Smooth muscle cell (in vitro differentiated cells): Measurements from ENCODE around the gene SLC12A5. TPM values are rescaled to one million over a fixed set of nuclear protein-coding genes. Genes with fewer than 3 reads are reported as not detected.

Source experiments
- DNase-seq: peaks from one replicate; lab custom pipeline; 2025; ENCODE audit not compliant: unreplicated experiment; lab: John Stamatoyannopoulos, UW
- H2AFZ ChIP-seq: fragments of 200-600 bp; sonication (generic); 2 replicates; pipeline ENCODE4 v1.6.0; 2016; ENCODE audit warnings: antibody characterized with exemption, low read depth, mild to moderate bottlenecking
- H3F3A ChIP-seq: fragments of 200-600 bp; sonication (generic); 2 replicates; pipeline ENCODE4 v1.6.0; 2017; ENCODE audit warnings: antibody characterized with exemption, low read depth
- H3K27ac ChIP-seq: fragments of 200-600 bp; sonication (generic); 2 replicates; pipeline ENCODE4 v1.5.1; 2016; ENCODE audit warnings: low read depth, mild to moderate bottlenecking
- H3K27me3 ChIP-seq: fragments of 200-600 bp; sonication (generic); 2 replicates; pipeline ENCODE4 v1.6.1; 2016; ENCODE audit warnings: low read depth, mild to moderate bottlenecking
- H3K36me3 ChIP-seq: fragments of 200-600 bp; sonication (generic); 2 replicates; pipeline ENCODE4 v1.5.1; 2016; ENCODE audit warnings: low read depth
- H3K4me1 ChIP-seq: fragments of 200-600 bp; sonication (generic); 2 replicates; pipeline ENCODE4 v1.5.1; 2016; ENCODE audit warnings: low read depth
- H3K4me2 ChIP-seq: fragments of 200-600 bp; sonication (generic); 2 replicates; pipeline ENCODE4 v1.6.0; 2016; ENCODE audit warnings: mild to moderate bottlenecking
- H3K4me3 ChIP-seq: fragments of 200-600 bp; sonication (generic); 2 replicates; pipeline ENCODE4 v1.5.1; 2016; ENCODE audit warnings: mild to moderate bottlenecking
- H3K79me2 ChIP-seq: fragments of 200-600 bp; sonication (generic); 2 replicates; pipeline ENCODE4 v1.6.0; 2016; ENCODE audit warnings: low read depth, mild to moderate bottlenecking
- H3K9ac ChIP-seq: fragments of 200-600 bp; sonication (generic); 2 replicates; pipeline ENCODE4 v1.6.0; 2016; ENCODE audit warnings: low read depth
- H3K9me3 ChIP-seq: fragments of 200-600 bp; sonication (generic); replicated peaks from 2 replicates; pipeline ENCODE4 v1.5.1; 2016; ENCODE audit warnings: low read depth
- H4K20me1 ChIP-seq: fragments of 200-600 bp; sonication (generic); 2 replicates; pipeline ENCODE4 v1.6.0; 2016; ENCODE audit warnings: low read depth
- CTCF ChIP-seq: fragments of 200-600 bp; sonication (generic); IDR thresholded peaks from 2 replicates; pipeline ENCODE4 v1.5.1; 2017; ENCODE audit warnings: borderline replicate concordance, mild to moderate bottlenecking, antibody characterized with exemption; ENCODE audit not compliant: insufficient read depth, poor library complexity, severe bottlenecking
- WGBS: methylation state at CpG from one replicate; pipeline ENCODE4 v1.1.7; 2016; ENCODE audit warnings: low lambda C conversion rate; 5-methylcytosine and 5-hydroxymethylcytosine counted together
- polyA plus RNA-seq: library from polyadenylated mRNA; unstranded; fragments of >200 nt; fragmentation: Nextera tagmentation; extraction: Ambion mirVana; gene quantifications from 2 replicates; pipeline ENCODE4 v1.2.1, GENCODE V29; 2016
- total RNA-seq: library from RNA; depleted of rRNA; stranded (reverse); fragments of >200 nt; gene quantifications from 2 replicates; pipeline ENCODE4 v1.2.3, GENCODE V29; 2014

Gene SLC12A5
- total and polyA plus RNA-seq, 2 experiments from 2014 or later, result 0.40 to 1.3 TPM

- no peaks in the 10 kb centered on the region for H3K4me1 ChIP-seq
- DNase-seq, result no peak
- no peaks in the 10 kb centered on the region for H3K79me2 ChIP-seq
- H4K20me1 ChIP-seq, result no peaks in the 10 kb centered on the region
- H3K4me3 ChIP-seq, result no peak overlapping the region
- TF ChIP-seq CTCF, result no peak
- no peaks in the 10 kb centered on the region for H3K36me3 ChIP-seq
- H3K9me3 ChIP-seq, result no peaks in the 10 kb centered on the region
- H3K27me3 ChIP-seq, result peaks cover 46% of the 10 kb centered on the region
- no peak overlapping the region for H3K9ac ChIP-seq
- H3K27ac ChIP-seq, result no peak overlapping the region
- H3F3A ChIP-seq, result no peaks in the 10 kb centered on the region
- WGBS, result 83% methylated on average over 5 of the region's 5 CpGs
- no peak overlapping the region for H3K4me2 ChIP-seq
- H2AFZ ChIP-seq, result no peak overlapping the region
Measured at GRCh38 chr20:46037036-46037435, 8.0 kb downstream of the SLC12A5 start.

GRCh38 chr20:46040902-46041535, 12.0 kb downstream of the SLC12A5 start:
- TF ChIP-seq CTCF, result no peak
- 37% methylated on average over 18 of the region's 18 CpGs for WGBS
- Histone ChIP-seq H3K4me2 (no peak overlapping the region), H3K9me3 (no peaks in the 10 kb centered on the region), H3K27ac (no peak overlapping the region), H3K4me1 (no peaks in the 10 kb centered on the region), H3K36me3 (no peaks in the 10 kb centered on the region), H3K9ac (no peak overlapping the region), H2AFZ (no peak overlapping the region), H4K20me1 (no peaks in the 10 kb centered on the region), H3F3A (no peaks in the 10 kb centered on the region), H3K27me3 (peaks cover 8% of the 10 kb centered on the region), H3K4me3 (no peak overlapping the region), H3K79me2 (no peaks in the 10 kb centered on the region)
- peak; percentile 13 for DNase-seq

GRCh38 chr20:46043556-46043955, 14.5 kb downstream of the SLC12A5 start:
- DNase-seq, result no peak
- no peak overlapping the region for H3K9ac ChIP-seq
- no peaks in the 10 kb centered on the region for H3K36me3 ChIP-seq
- H3K9me3 ChIP-seq, result no peaks in the 10 kb centered on the region
- no peaks in the 10 kb centered on the region for H3K4me1 ChIP-seq
- H2AFZ ChIP-seq, result no peak overlapping the region
- no peaks in the 10 kb centered on the region for H4K20me1 ChIP-seq
- no peak for TF ChIP-seq CTCF
- no peak overlapping the region for H3K4me3 ChIP-seq
- 62% methylated on average over 7 of the region's 7 CpGs for WGBS
- no peaks in the 10 kb centered on the region for H3F3A ChIP-seq
- H3K27ac ChIP-seq, result no peak overlapping the region
- peaks cover 2% of the 10 kb centered on the region for H3K27me3 ChIP-seq
- H3K4me2 ChIP-seq, result no peak overlapping the region
- no peaks in the 10 kb centered on the region for H3K79me2 ChIP-seq

- Histone ChIP-seq H3K9me3 (no peaks in the 10 kb centered on the region), H3K79me2 (no peaks in the 10 kb centered on the region), H3K27me3 (peaks cover 10% of the 10 kb centered on the region), H3K4me3 (no peak overlapping the region), H3K27ac (no peak overlapping the region), H3F3A (no peaks in the 10 kb centered on the region), H3K4me2 (no peak overlapping the region), H2AFZ (no peak overlapping the region), H3K36me3 (no peaks in the 10 kb centered on the region), H4K20me1 (no peaks in the 10 kb centered on the region), H3K4me1 (no peaks in the 10 kb centered on the region), H3K9ac (no peak overlapping the region)
- WGBS, result 77% methylated on average over 6 of the region's 6 CpGs
- TF ChIP-seq CTCF, result no peak
- DNase-seq, result no peak
Measured at GRCh38 chr20:46044896-46045295, 15.9 kb downstream of the SLC12A5 start.
